Transverse colon (tissue), 4 donors: ENCODE results near the gene GABRG3.

ENCODE experiments used
- CTCF ChIP-seq, 5 experiments: fragments of 200-600 bp in 3 of 5; fragments of 450-650 bp in 2 of 5; sonication (generic) in 3 of 5; IDR thresholded peaks; 1 replicate in 2 of 5; 2 replicates in 3 of 5; pipeline ENCODE4 v1.5.1; 2016 to 2017; ENCODE audit warnings: antibody characterized with exemption in 5 of 5, inconsistent platforms in 3 of 5, mild to moderate bottlenecking in 2 of 5, moderate library complexity in 1 of 5
- POLR2AphosphoS5 ChIP-seq, 3 donors: sonication (generic); formaldehyde crosslinking; IDR thresholded peaks; one replicate each; pipeline ENCODE4 v1.6.1; 2016; ENCODE audit warnings: antibody characterized with exemption in 3 of 3

- TF ChIP-seq CTCF (IDR thresholded peaks at IDR 0.05) (no peak), POLR2AphosphoS5 (IDR thresholded peaks at IDR 0.05) (no peak)
These were observed 301.4 kb downstream of the GABRG3 start for GRCh38 chr15:27272427-27272826.
